Transverse colon (tissue), 4 donors: Measurements from ENCODE around the gene GPR78.

Source experiments
- POLR2AphosphoS5 ChIP-seq, 3 donors: sonication (generic); formaldehyde crosslinking; IDR thresholded peaks; one replicate each; pipeline ENCODE4 v1.6.1; 2016; ENCODE audit warnings: antibody characterized with exemption in 3 of 3
- TF ChIP-seq, protein P1 (sequence below), 5 experiments: fragments of 200-600 bp in 3 of 5; fragments of 450-650 bp in 2 of 5; sonication (generic) in 3 of 5; IDR thresholded peaks; 1 replicate in 2 of 5; 2 replicates in 3 of 5; pipeline ENCODE4 v1.5.1; 2016 to 2017; ENCODE audit warnings: antibody characterized with exemption in 5 of 5, inconsistent platforms in 3 of 5, mild to moderate bottlenecking in 2 of 5, moderate library complexity in 1 of 5

GRCh38 chr4:8552581-8553205 is 27.5 kb upstream of the GPR78 start:
- no peak for TF ChIP-seq POLR2AphosphoS5 (IDR thresholded peaks at IDR 0.05)
- TF ChIP-seq, protein P1, sequence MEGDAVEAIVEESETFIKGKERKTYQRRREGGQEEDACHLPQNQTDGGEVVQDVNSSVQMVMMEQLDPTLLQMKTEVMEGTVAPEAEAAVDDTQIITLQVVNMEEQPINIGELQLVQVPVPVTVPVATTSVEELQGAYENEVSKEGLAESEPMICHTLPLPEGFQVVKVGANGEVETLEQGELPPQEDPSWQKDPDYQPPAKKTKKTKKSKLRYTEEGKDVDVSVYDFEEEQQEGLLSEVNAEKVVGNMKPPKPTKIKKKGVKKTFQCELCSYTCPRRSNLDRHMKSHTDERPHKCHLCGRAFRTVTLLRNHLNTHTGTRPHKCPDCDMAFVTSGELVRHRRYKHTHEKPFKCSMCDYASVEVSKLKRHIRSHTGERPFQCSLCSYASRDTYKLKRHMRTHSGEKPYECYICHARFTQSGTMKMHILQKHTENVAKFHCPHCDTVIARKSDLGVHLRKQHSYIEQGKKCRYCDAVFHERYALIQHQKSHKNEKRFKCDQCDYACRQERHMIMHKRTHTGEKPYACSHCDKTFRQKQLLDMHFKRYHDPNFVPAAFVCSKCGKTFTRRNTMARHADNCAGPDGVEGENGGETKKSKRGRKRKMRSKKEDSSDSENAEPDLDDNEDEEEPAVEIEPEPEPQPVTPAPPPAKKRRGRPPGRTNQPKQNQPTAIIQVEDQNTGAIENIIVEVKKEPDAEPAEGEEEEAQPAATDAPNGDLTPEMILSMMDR (IDR thresholded peaks at IDR 0.05): no peak
